ENCODE measurements around the gene C19orf12.

Gene C19orf12

DNA sequence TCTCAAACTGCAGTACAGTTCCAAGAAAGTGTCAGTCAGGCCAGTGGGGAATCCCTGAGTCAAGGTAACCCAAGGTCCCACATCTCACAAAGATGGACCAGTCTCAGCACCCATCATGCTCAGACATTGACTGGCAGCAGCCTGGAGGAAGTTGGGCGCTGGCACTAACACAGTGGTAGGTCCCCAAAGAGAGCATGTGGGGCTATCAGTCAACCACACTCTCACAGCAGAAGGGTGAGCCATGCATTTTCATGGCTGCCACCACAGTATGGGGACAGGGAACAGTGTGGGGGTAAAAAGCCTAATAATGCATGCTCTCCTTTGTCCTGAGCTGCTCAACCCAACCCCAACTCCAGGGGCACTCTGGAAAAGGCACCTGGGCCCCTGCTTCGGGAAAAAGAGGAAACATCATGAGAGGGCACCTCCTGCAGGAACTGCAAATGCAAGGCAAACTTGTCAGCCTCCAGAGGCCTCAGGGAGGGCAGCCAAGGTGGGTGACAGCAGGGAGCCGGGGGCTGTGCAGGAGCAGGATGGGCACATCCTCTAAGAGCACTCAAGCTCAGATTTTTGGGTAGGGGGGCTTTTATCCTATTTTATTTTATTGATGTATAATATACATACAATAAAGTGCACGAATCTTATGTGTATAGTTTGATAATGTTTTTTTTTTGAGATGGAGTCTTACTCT, 59.3 kb downstream of the C19orf12 start:
- H3K27ac ChIP-seq (ENCODE audit: poor library complexity, severe bottlenecking), result no peak overlapping the region
- H3K4me1 ChIP-seq (ENCODE audit: insufficient read depth, poor library complexity, severe bottlenecking), result no peaks in the 10 kb centered on the region
- H3K27me3 ChIP-seq (ENCODE audit: insufficient read depth, poor library complexity, severe bottlenecking), result no peaks in the 10 kb centered on the region
- ATAC-seq (ENCODE audit: low read depth), result no peak
- no peaks in the 10 kb centered on the region for H3K9me3 ChIP-seq (ENCODE audit: severe bottlenecking)
- no peak overlapping the region for H3K4me3 ChIP-seq (ENCODE audit: severe bottlenecking)
- TF ChIP-seq CTCF (IDR thresholded peaks at IDR 0.05; ENCODE audit: poor library complexity, severe bottlenecking), result no peak
- no peaks in the 10 kb centered on the region for H3K36me3 ChIP-seq (ENCODE audit: low read depth)
- DNase-seq (ENCODE audit: low spot score), result no peak

GRCh38 chr19:29653398-29653797, 61.7 kb downstream of the C19orf12 start:
- DNase-seq (ENCODE audit: low spot score) (no peak), ATAC-seq (ENCODE audit: low read depth) (no peak)
- H3K27ac ChIP-seq (ENCODE audit: poor library complexity, severe bottlenecking), result no peak overlapping the region
- no peak overlapping the region for H3K4me3 ChIP-seq (ENCODE audit: severe bottlenecking)
- no peaks in the 10 kb centered on the region for H3K4me1 ChIP-seq (ENCODE audit: insufficient read depth, poor library complexity, severe bottlenecking)
- H3K27me3 ChIP-seq (ENCODE audit: insufficient read depth, poor library complexity, severe bottlenecking), result no peaks in the 10 kb centered on the region
- H3K9me3 ChIP-seq (ENCODE audit: severe bottlenecking), result no peaks in the 10 kb centered on the region
- no peak for TF ChIP-seq CTCF (IDR thresholded peaks at IDR 0.05; ENCODE audit: poor library complexity, severe bottlenecking)
- H3K36me3 ChIP-seq (ENCODE audit: low read depth), result no peaks in the 10 kb centered on the region

- no peak overlapping the region for H3K27ac ChIP-seq (ENCODE audit: poor library complexity, severe bottlenecking)
- no peak overlapping the region for H3K4me3 ChIP-seq (ENCODE audit: severe bottlenecking)
- ATAC-seq (ENCODE audit: low read depth), result no peak
- H3K27me3 ChIP-seq (ENCODE audit: insufficient read depth, poor library complexity, severe bottlenecking), result no peaks in the 10 kb centered on the region
- no peak for DNase-seq (ENCODE audit: low spot score)
- no peak for TF ChIP-seq CTCF (IDR thresholded peaks at IDR 0.05; ENCODE audit: poor library complexity, severe bottlenecking)
- no peaks in the 10 kb centered on the region for H3K36me3 ChIP-seq (ENCODE audit: low read depth)
- H3K4me1 ChIP-seq (ENCODE audit: insufficient read depth, poor library complexity, severe bottlenecking), result no peaks in the 10 kb centered on the region
- no peaks in the 10 kb centered on the region for H3K9me3 ChIP-seq (ENCODE audit: severe bottlenecking)
Observed at GRCh38 chr19:29651622-29652394, 63.3 kb downstream of the C19orf12 start.

GRCh38 chr19:29650772-29651387, 64.2 kb downstream of the C19orf12 start:
- H3K27me3 ChIP-seq (ENCODE audit: insufficient read depth, poor library complexity, severe bottlenecking), result no peaks in the 10 kb centered on the region
- ATAC-seq (ENCODE audit: low read depth) (no peak), DNase-seq (ENCODE audit: low spot score) (no peak)
- H3K27ac ChIP-seq (ENCODE audit: poor library complexity, severe bottlenecking), result no peak overlapping the region
- no peaks in the 10 kb centered on the region for H3K36me3 ChIP-seq (ENCODE audit: low read depth)
- no peaks in the 10 kb centered on the region for H3K4me1 ChIP-seq (ENCODE audit: insufficient read depth, poor library complexity, severe bottlenecking)
- no peak overlapping the region for H3K4me3 ChIP-seq (ENCODE audit: severe bottlenecking)
- H3K9me3 ChIP-seq (ENCODE audit: severe bottlenecking), result no peaks in the 10 kb centered on the region
- TF ChIP-seq CTCF (IDR thresholded peaks at IDR 0.05; ENCODE audit: poor library complexity, severe bottlenecking), result no peak
